GM19372 (cell line): ENCODE data around the gene CDK14.
"Not testable (repeated sequence)": the region's sequence is repeated elsewhere in the genome, so short reads cannot be mapped to it uniquely, and the experiment has no call there.

Experiments
- ATAC-seq: cut with Tn5 transposase; IDR thresholded peaks from one replicate; pipeline ENCODE4 v1.9.1; 2021; ENCODE audit warnings: mild to moderate bottlenecking, low read depth, moderate library complexity; ENCODE audit not compliant: unreplicated experiment

CDK14 gene

DNA sequence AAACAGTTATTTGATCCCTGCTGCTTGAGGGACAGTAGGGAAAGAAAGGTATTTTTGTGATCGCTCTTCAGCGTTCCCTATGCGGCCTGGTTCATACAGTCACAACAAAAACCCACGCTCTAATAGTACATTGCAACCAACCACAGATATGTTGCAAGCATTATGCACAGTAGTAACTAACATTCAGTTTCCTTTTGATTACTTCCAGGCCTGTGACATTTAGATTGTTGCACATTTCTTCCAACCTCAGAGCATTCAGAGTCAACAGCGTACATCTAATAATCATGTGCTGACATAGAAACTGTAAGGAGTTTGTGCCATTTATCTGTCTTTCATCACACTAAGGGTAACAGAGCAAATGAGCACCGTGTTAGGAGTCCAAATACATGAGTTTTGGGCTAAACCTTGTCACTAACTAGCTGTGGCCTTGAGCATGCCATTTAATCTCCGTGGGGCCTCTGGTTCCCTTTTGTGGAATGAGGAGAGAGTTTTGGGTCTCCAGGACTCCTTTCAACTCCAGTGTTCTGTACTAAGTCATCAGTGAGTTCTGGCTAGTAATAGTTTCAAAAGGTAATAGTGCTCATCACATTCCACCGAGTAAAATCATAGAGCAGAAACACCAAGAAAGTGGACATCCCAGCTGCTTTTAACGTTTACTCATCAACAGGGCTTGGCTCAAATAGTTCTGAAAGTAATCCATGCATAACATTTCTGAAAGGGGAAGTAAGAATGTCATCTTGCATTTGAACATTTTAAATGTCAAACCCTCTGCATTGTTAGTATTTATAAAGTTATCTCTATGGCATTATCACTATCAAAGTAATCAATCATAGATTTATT, 569.1 kb downstream of the CDK14 start:
- ATAC-seq, result peak; percentile 77

DNA sequence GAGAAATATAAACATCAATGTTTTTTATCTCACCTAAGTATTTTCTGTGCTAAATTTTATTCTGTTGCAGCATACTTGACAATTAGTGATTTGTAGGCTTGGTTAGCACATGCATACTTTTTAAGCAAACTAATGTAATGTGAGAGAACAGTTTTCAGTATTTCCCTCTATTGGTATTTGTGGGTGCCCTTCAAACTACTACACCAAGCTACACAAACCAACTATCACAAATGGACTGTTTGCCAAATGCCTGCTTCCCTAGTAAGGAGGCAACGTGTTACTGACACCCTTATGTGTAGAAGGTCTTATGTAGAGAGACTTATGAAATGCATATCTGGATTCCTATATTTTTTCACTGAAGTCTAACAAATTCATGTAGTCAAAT, 569.7 kb downstream of the CDK14 start:
- ATAC-seq, result peak; percentile 28

GRCh38 chr7:91168871-91169829, 573.0 kb downstream of the CDK14 start:
- no peak for ATAC-seq

- no peak for ATAC-seq
These were observed 573.7 kb downstream of the CDK14 start for GRCh38 chr7:91169830-91170191.

GRCh38 chr7:91173265-91173664, 577.1 kb downstream of the CDK14 start:
- ATAC-seq, result not testable (repeated sequence)

- no peak for ATAC-seq
These were observed 584.6 kb downstream of the CDK14 start for GRCh38 chr7:91180746-91181145.

DNA sequence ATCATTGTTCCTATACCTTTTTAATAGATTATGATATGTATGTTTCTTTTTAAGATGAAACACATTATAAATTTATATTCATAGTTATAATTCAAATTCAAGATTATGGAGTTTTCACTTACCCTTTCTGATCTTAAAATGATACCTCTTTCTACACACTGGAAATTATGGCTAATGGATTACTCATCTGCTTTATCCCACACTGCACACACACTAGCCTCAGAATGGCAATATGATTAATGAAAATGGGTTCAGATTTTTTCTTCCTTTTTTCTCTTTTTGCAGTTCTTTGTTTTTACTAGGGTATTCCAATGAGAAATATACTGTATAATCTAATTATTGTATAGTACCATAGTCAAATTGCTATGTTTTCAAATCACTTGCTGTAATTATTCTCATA, 585.8 kb downstream of the CDK14 start:
- no peak for ATAC-seq

DNA sequence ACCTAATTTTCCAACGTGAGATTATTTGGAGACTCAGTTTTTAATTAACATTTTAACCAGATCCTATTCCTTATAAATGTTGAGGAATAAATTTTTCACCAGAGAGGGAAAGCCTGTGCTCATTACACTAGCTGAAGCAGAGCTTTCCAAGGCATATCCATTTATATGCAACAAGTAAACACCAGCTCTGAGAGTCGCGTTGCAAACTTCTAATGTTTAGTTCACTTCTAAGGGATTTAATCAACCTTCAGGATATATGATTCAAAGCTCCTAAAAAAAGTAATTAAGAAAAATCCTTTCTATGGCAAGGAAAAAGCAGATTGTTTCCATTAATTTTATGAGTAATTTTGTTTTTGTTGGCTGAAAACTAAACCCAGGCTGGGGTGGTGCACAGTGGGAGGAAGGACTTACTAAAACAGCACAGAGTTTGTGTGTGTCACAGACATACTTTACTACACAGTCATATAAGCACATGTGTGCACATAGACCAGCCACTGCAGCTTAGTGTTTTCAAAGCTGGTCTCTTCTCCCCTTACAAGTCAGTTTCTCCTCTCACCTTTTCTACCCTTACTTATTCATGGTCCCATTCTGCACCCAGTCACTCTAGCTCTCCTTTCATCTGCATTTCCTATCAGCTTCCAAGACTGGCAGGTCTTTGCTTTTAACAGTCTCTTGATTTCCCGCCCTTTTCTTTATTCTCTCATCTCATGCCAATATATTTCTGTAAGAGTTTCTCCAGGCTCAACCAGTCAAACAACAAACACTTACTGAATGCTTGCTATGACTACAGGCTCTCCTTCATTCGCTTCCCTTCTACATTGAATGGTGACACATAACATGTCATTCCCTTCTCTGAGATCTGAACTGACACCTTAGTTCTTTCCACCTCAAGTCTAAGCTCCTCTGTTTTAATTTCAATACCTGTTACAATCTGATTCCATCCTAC, 587.0 kb downstream of the CDK14 start:
- no peak for ATAC-seq

GRCh38 chr7:91185771-91186170, 589.6 kb downstream of the CDK14 start:
- no peak for ATAC-seq

GRCh38 chr7:91187061-91187460, 590.9 kb downstream of the CDK14 start:
- ATAC-seq, result no peak

- ATAC-seq, result no peak
These were observed 595.6 kb downstream of the CDK14 start for GRCh38 chr7:91191771-91192170.

- ATAC-seq, result no peak
These were observed 597.0 kb downstream of the CDK14 start for GRCh38 chr7:91193141-91193540.

DNA sequence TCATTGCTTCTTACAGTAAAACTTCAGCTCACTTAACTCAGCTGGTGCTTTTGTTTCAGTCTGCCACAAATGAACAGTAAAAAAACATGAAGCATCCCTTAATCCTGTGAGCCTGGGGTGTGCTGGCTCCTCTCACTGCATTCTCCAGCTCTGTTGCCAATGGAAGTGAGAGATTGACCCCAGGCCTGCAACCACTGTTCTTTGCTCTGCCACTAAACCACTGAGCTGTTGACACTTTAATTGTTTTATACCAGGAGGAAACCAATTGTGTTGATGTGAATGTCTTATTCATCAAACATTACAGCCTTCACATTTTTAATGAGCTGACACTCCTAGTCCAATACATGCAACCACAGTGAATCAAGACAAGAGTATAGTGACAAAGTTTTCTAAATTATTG, 598.7 kb downstream of the CDK14 start:
- ATAC-seq, result no peak

GRCh38 chr7:91196058-91196457, 599.9 kb downstream of the CDK14 start:
- ATAC-seq, result no peak

- no peak for ATAC-seq
These were observed 602.2 kb downstream of the CDK14 start for GRCh38 chr7:91198371-91198770.

DNA sequence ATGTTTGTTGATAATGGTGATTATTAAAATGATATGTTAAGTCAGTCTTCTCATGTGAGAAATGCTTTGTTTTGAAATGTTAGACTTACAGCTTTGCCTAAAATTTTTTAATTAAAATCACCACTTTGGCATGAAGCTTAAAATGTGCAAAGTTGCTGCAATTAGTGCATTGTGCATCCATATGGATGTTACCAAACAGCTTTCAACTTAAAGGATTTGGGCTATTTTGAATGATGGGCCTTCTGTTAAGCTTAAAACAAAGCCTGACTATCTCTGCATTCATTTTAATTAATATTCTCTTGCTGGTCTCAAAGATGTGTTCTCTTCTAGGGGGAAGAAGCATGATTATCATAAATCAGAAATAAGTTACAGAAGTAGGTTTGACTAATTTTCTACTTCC, 603.5 kb downstream of the CDK14 start:
- no peak for ATAC-seq

DNA sequence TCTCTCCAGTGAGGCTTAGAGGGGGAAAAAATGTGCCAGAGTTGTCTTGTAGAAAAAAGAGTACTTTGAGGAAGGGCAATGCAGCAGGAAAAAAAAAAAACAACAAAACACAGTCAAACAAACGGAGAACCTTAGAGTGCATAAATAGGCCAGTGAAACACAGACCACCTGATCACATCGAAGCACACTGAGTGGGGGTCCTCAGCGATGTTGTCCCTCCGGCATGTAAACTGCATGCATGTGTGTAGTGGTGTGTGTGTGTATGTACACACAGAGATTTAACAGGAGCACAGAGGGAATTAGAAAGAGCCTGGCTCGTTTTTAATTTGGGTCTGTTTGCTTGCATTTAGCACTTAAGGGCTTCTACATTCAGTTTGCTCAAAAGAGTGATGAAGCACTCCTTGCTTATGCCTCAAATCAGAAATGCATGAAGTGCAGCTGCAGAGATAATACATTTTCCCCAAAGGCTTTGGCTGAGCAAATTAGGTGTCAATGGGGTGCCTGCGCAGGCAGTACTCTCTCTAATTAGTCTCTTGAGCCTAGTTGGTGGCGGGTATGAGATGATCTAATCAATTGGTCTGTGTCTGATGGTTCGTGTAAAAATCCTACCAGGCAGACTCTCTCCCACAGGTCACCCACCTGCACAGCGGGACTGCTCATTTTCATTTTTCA, 605.5 kb downstream of the CDK14 start:
- ATAC-seq, result no peak

GRCh38 chr7:91206361-91206960, 610.3 kb downstream of the CDK14 start:
- no peak for ATAC-seq

GRCh38 chr7:91212582-91212981, 616.5 kb downstream of the CDK14 start:
- no peak for ATAC-seq
